Mucosa of descending colon (tissue), 3 donors: ENCODE data around the gene FCRLB. TPM values are rescaled to one million over a fixed set of nuclear protein-coding genes. Genes with fewer than 3 reads are reported as not detected.

ENCODE experiments used
- ATAC-seq: fragments of 200-7000 bp; cut with Tn5 transposase; one replicate; pipeline ENCODE4 v1.9.1; 2020; ENCODE audit warnings: mild to moderate bottlenecking, moderate library complexity
- DNase-seq, 3 donors: peaks; one replicate each; pipeline ENCODE4 v3.0.0-alpha.2; 2020
- H3K36me3 ChIP-seq: fragments of 200-600 bp; one replicate; pipeline ENCODE4 v1.8.0; 2021; ENCODE audit warnings: low read depth, mild to moderate bottlenecking
- H3K4me1 ChIP-seq: fragments of 200-600 bp; one replicate; pipeline ENCODE4 v1.8.0; 2021; ENCODE audit warnings: low read depth, mild to moderate bottlenecking
- H3K4me3 ChIP-seq: fragments of 200-600 bp; one replicate; pipeline ENCODE4 v1.8.0; 2021; ENCODE audit warnings: mild to moderate bottlenecking
- H3K9me3 ChIP-seq: fragments of 200-600 bp; one replicate; pipeline ENCODE4 v1.8.0; 2021; ENCODE audit warnings: mild to moderate bottlenecking
- intact Hi-C, 2 donors: fragments of 100-400 bp; cut with DNase I in 1 of 2; cut with micrococcal nuclease in 1 of 2; formaldehyde crosslinking; loops; one replicate each; pipeline versions ENCODE4 v1.11.0 to v1.11.1; 2022; cut with DNase I, micrococcal nuclease
- total RNA-seq, 3 donors: library from RNA; stranded (reverse); fragmentation: NEBNext Ultra II Directional in 2 of 3; extraction: Animal tissue kit (Norgen Biotek cat#: 25700) in 2 of 3; gene quantifications; one replicate each; pipeline versions ENCODE4 v1.2.1 to v1.2.4, GENCODE V29; 2021 to 2023
- TF ChIP-seq, protein P1 (sequence below): fragments of 200-600 bp; IDR thresholded peaks from one replicate; pipeline ENCODE4 v1.8.0; 2022; ENCODE audit warnings: antibody characterized with exemption, mild to moderate bottlenecking
- donor health status: DM: no; HTN: no; CAD: no; lungs with moderate emphysema.
- donor health status: DM: no; HTN: no; CAD: no.
- donor health status: DM: no; HTN: yes; CAD: no.

Gene FCRLB
- total RNA-seq, 3 donors from 2014 or later, result 0.28 TPM; not detected in 2

GRCh38 chr1:161735837-161736236, 14.5 kb downstream of the FCRLB start:
- H3K4me3 ChIP-seq, result no peak overlapping the region
- no peaks in the 10 kb centered on the region for H3K36me3 ChIP-seq
- no peaks in the 10 kb centered on the region for H3K9me3 ChIP-seq
- TF ChIP-seq, protein P1, sequence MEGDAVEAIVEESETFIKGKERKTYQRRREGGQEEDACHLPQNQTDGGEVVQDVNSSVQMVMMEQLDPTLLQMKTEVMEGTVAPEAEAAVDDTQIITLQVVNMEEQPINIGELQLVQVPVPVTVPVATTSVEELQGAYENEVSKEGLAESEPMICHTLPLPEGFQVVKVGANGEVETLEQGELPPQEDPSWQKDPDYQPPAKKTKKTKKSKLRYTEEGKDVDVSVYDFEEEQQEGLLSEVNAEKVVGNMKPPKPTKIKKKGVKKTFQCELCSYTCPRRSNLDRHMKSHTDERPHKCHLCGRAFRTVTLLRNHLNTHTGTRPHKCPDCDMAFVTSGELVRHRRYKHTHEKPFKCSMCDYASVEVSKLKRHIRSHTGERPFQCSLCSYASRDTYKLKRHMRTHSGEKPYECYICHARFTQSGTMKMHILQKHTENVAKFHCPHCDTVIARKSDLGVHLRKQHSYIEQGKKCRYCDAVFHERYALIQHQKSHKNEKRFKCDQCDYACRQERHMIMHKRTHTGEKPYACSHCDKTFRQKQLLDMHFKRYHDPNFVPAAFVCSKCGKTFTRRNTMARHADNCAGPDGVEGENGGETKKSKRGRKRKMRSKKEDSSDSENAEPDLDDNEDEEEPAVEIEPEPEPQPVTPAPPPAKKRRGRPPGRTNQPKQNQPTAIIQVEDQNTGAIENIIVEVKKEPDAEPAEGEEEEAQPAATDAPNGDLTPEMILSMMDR, result no peak
- intact Hi-C loops, result no loop called here
- no peaks in the 10 kb centered on the region for H3K4me1 ChIP-seq
- DNase-seq, result no peak
- no peak for ATAC-seq

- intact Hi-C loops, result no loop called here
- Histone ChIP-seq H3K4me3 (no peak overlapping the region), H3K4me1 (no peaks in the 10 kb centered on the region), H3K36me3 (no peaks in the 10 kb centered on the region), H3K9me3 (no peaks in the 10 kb centered on the region)
- TF ChIP-seq, protein P1, result no peak
- DNase-seq (no peak), ATAC-seq (no peak)
Measured at GRCh38 chr1:161736335-161736969, 15.1 kb downstream of the FCRLB start.

DNA sequence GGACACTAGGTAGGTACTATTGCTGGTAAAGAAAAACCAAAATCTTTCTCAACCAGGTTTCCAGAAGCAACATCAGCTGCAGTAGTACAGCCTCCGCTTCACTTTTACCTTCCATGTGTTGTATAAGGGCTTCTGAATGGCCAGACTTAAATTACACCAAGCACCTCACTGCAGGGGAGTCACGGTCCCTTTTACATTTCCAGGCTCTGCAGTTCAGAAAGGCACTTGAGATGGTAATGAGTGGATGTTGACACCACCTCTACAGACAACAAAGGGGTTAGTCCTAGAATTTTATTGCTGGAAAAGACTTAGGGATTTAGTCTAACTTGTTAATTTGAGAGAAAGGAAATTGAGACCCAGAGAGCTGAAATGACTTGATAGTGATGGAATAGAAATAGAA, 16.3 kb downstream of the FCRLB start:
- no peak overlapping the region for H3K4me3 ChIP-seq
- no peak for ATAC-seq
- no peaks in the 10 kb centered on the region for H3K9me3 ChIP-seq
- TF ChIP-seq, protein P1, result no peak
- H3K36me3 ChIP-seq, result no peaks in the 10 kb centered on the region
- intact Hi-C loops, result no loop called here
- H3K4me1 ChIP-seq, result no peaks in the 10 kb centered on the region
- no peak for DNase-seq

DNA sequence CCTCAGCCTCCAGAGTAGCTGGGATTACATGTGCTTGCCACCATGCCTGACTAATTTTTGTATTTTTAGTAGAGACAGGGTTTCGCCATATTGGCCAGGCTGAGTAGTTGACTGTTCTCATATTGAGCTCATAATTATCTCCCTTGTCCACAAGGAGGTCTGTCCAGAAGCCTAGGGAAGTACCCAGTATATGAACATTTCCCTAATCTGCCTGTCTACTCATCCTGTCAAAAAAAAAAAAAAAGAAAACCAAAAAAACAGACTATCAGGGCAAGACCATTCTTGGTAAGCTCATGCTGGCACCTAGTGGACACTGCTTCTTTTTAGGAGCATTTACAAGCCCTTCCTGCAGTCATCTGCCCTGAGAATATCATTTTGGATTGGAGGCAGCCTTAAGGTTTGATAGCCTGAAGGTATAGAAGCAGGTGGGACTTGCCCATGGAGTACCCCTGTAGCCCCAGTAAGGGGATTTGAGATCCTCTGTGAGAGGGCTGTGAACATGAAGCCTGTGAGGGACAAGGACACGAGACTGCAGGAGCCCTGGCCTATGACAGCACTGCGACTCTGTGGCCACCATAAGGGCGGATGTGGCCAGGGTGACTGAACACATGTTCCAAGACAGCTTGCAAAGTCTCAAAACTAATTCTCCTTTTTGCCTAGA, 17.4 kb downstream of the FCRLB start:
- Histone ChIP-seq H3K4me3 (no peak overlapping the region), H3K9me3 (no peaks in the 10 kb centered on the region), H3K4me1 (no peaks in the 10 kb centered on the region), H3K36me3 (no peaks in the 10 kb centered on the region)
- TF ChIP-seq, protein P1, result no peak
- intact Hi-C loops, result no loop called here
- DNase-seq, result peak; percentile 55 to 76 (median 56)
- ATAC-seq, result peak; percentile 85

GRCh38 chr1:161739865-161740566, 18.7 kb downstream of the FCRLB start:
- TF ChIP-seq, protein P1, result no peak
- H3K9me3 ChIP-seq, result no peaks in the 10 kb centered on the region
- H3K36me3 ChIP-seq, result no peaks in the 10 kb centered on the region
- H3K4me1 ChIP-seq, result no peaks in the 10 kb centered on the region
- H3K4me3 ChIP-seq, result no peak overlapping the region
- DNase-seq (peak in 1 of 3 donors; percentile 24), ATAC-seq (peak; percentile 56)
- intact Hi-C loops, result loop anchor here in 1 of 2 donors (10.0 kb wide), 1 partner anchor 255 kb away; no protein-coding TSS in a partner anchor
